Body of pancreas (tissue), 4 donors: ENCODE measurements around the gene SLC26A11.

Source experiments
- CTCF ChIP-seq, 7 experiments: fragments of 450-650 bp in 4 of 7; fragments of 200-600 bp in 3 of 7; sonication (generic) in 3 of 7; IDR thresholded peaks; one replicate each; pipeline ENCODE4 v1.5.1; 2016 to 2019; ENCODE audit warnings: antibody characterized with exemption in 7 of 7
- POLR2A ChIP-seq, 3 donors: fragments of 450-650 bp; IDR thresholded peaks; one replicate each; pipeline ENCODE4 v1.6.1; 2016; ENCODE audit warnings: antibody characterized with exemption in 3 of 3, mild to moderate bottlenecking in 2 of 3

GRCh38 chr17:80265205-80266068 lies 45.2 kb downstream of the SLC26A11 start:
- TF ChIP-seq CTCF (IDR thresholded peaks at IDR 0.05): no peak
- no peak for TF ChIP-seq POLR2A (IDR thresholded peaks at IDR 0.05)
